ENCODE data around the gene PUSL1. TPM values are rescaled to one million over a fixed set of nuclear protein-coding genes. Genes with fewer than 3 reads are reported as not detected.

Gene PUSL1
- total and polyA plus RNA-seq, 2 of the 13 experiments (the other 11 are each of a cell fraction or from before 2014, with no cell fraction given) = 8.3 to 22.2 TPM

DNA sequence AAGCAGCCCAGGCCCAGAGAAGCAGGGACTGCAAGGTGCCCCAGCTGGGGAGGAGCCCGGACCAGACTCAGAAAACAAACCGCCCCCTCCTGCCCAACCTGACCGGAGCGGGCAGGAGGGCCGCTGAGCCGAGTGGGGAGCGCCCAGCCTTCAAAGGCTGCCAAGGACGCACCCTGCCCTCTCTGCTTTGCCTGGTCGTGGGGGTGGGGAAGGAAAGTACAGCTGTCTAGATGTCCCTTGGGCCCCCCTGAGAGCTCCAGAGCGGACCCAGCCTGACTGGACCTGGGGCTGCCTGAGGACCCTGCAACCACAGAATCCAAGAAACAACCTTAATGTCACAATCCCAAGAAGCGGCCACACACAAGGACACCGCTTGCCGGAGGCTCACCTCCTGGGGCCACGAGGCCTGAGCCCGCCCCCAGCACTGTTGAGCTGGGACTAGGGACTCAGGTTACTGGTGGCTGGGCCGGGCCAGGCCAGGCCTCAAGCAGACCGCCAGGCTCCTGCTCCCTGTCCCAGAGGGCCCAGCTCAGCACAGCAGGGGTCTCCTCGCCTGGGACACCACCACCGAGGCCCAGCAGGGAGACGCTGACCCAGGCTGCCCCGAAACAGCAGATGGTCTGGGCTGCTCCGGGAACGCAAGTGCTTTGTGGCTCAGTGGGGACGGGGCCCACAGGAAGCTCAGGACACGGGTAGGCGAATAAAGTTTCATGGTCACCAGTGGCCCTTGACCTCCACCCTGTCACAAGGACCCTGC is 39.4 kb downstream of the PUSL1 start (continued):
- TF ChIP-seq ZSCAN5A (CRISPR knock-in tag; IDR thresholded peaks at IDR 0.05; ENCODE audit: borderline replicate concordance) (no peak), NFE2L2 (IDR thresholded peaks at IDR 0.05; ENCODE audit: low read length) (no peak), ZNF891 (CRISPR knock-in tag; IDR thresholded peaks at IDR 0.05) (no peak; the same call in 1 of the 2 replicates), FOXC1 (CRISPR knock-in tag; IDR thresholded peaks at IDR 0.05; ENCODE audit: borderline replicate concordance) (peak; percentile 36; the same call in 1 of the 2 replicates), ELF3 (CRISPR knock-in tag; IDR thresholded peaks at IDR 0.05) (peak; percentile 9; the same call in 1 of the 2 replicates), ATF1 (CRISPR knock-in tag; IDR thresholded peaks at IDR 0.05) (no peak), HNF4A (CRISPR knock-in tag; IDR thresholded peaks at IDR 0.05) (peak; percentile 3; the same call in 1 of the 2 replicates), ZFP36L2 (CRISPR knock-in tag; IDR thresholded peaks at IDR 0.05) (no peak), ZNF263 (CRISPR knock-in tag; IDR thresholded peaks at IDR 0.05) (peak; percentile 85), HNRNPLL (IDR thresholded peaks at IDR 0.05; ENCODE audit: low read depth, low read length, poor library complexity, severe bottlenecking) (peak; percentile 59), ZNF800 (CRISPR knock-in tag; IDR thresholded peaks at IDR 0.05) (0 out of 2 replicates have a peak, but pooled peaks have one; percentile 21), CCAR2 (optimal IDR thresholded peaks at IDR 0.05; ENCODE audit: low read depth, low read length) (no peak), TBP (CRISPR knock-in tag; IDR thresholded peaks at IDR 0.05) (no peak), CSRNP1 (CRISPR knock-in tag; IDR thresholded peaks at IDR 0.05) (no peak), YY1 (IDR thresholded peaks at IDR 0.05; ENCODE audit: insufficient read depth, insufficient replicate concordance, low read depth, low read length) (peak; percentile 9), ZNF569 (CRISPR knock-in tag; IDR thresholded peaks at IDR 0.05; ENCODE audit: borderline replicate concordance) (no peak), ZNF362 (CRISPR knock-in tag; IDR thresholded peaks at IDR 0.05; ENCODE audit: borderline replicate concordance) (no peak)
- TF ChIP-seq, protein P1, sequence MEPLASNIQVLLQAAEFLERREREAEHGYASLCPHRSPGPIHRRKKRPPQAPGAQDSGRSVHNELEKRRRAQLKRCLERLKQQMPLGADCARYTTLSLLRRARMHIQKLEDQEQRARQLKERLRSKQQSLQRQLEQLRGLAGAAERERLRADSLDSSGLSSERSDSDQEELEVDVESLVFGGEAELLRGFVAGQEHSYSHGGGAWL (CRISPR knock-in tag; IDR thresholded peaks at IDR 0.05) = no peak
- TF ChIP-seq, protein P2, sequence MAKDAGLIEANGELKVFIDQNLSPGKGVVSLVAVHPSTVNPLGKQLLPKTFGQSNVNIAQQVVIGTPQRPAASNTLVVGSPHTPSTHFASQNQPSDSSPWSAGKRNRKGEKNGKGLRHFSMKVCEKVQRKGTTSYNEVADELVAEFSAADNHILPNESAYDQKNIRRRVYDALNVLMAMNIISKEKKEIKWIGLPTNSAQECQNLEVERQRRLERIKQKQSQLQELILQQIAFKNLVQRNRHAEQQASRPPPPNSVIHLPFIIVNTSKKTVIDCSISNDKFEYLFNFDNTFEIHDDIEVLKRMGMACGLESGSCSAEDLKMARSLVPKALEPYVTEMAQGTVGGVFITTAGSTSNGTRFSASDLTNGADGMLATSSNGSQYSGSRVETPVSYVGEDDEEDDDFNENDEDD (CRISPR knock-in tag; IDR thresholded peaks at IDR 0.05; ENCODE audit: borderline replicate concordance) = peak; percentile 58; the same call in 1 of the 2 replicates
- TF ChIP-seq, protein P3, sequence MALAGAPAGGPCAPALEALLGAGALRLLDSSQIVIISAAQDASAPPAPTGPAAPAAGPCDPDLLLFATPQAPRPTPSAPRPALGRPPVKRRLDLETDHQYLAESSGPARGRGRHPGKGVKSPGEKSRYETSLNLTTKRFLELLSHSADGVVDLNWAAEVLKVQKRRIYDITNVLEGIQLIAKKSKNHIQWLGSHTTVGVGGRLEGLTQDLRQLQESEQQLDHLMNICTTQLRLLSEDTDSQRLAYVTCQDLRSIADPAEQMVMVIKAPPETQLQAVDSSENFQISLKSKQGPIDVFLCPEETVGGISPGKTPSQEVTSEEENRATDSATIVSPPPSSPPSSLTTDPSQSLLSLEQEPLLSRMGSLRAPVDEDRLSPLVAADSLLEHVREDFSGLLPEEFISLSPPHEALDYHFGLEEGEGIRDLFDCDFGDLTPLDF (CRISPR knock-in tag; IDR thresholded peaks at IDR 0.05) = no peak

All from HepG2 (cell line).